ENCODE results near the gene FAM180A. TPM values are rescaled to one million over a fixed set of nuclear protein-coding genes. Genes with fewer than 3 reads are reported as not detected.

Gene FAM180A
- polyA plus RNA-seq, 1 donor from 2014 or later = not detected

- TF ChIP-seq CTCF (IDR thresholded peaks at IDR 0.05; ENCODE audit: poor library complexity, severe bottlenecking) = no peak
- no peak for TF ChIP-seq RAD21 (conservative IDR thresholded peaks at IDR 0.05)
- TF ChIP-seq EZH2 (IDR thresholded peaks at IDR 0.05; ENCODE audit: borderline replicate concordance, insufficient read depth, low read length, poor library complexity, severe bottlenecking) = no peak
- TF ChIP-seq TAF1 (IDR thresholded peaks at IDR 0.05; ENCODE audit: low read depth) = no peak
- TF ChIP-seq POLR2AphosphoS5 (IDR thresholded peaks at IDR 0.05) = no peak
- TF ChIP-seq EP300 (conservative IDR thresholded peaks at IDR 0.05; ENCODE audit: poor library complexity, severe bottlenecking) = no peak
- TF ChIP-seq, protein P1, sequence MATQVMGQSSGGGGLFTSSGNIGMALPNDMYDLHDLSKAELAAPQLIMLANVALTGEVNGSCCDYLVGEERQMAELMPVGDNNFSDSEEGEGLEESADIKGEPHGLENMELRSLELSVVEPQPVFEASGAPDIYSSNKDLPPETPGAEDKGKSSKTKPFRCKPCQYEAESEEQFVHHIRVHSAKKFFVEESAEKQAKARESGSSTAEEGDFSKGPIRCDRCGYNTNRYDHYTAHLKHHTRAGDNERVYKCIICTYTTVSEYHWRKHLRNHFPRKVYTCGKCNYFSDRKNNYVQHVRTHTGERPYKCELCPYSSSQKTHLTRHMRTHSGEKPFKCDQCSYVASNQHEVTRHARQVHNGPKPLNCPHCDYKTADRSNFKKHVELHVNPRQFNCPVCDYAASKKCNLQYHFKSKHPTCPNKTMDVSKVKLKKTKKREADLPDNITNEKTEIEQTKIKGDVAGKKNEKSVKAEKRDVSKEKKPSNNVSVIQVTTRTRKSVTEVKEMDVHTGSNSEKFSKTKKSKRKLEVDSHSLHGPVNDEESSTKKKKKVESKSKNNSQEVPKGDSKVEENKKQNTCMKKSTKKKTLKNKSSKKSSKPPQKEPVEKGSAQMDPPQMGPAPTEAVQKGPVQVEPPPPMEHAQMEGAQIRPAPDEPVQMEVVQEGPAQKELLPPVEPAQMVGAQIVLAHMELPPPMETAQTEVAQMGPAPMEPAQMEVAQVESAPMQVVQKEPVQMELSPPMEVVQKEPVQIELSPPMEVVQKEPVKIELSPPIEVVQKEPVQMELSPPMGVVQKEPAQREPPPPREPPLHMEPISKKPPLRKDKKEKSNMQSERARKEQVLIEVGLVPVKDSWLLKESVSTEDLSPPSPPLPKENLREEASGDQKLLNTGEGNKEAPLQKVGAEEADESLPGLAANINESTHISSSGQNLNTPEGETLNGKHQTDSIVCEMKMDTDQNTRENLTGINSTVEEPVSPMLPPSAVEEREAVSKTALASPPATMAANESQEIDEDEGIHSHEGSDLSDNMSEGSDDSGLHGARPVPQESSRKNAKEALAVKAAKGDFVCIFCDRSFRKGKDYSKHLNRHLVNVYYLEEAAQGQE (IDR thresholded peaks at IDR 0.05; ENCODE audit: borderline replicate concordance) = no peak
- no peak for TF ChIP-seq SMC3 (conservative IDR thresholded peaks at IDR 0.05; ENCODE audit: poor library complexity)
- no peak for TF ChIP-seq MXI1 (conservative IDR thresholded peaks at IDR 0.05; ENCODE audit: poor library complexity, severe bottlenecking)
- no peaks in the 10 kb centered on the region for H3K9me3 ChIP-seq (ENCODE audit: low read length)
- H3K9ac ChIP-seq (ENCODE audit: low read length) = no peak overlapping the region
- H3K27ac ChIP-seq (ENCODE audit: low read length) = no peak overlapping the region
- H3K36me3 ChIP-seq (ENCODE audit: insufficient read depth, low read length) = no peaks in the 10 kb centered on the region
- H3K9me2 ChIP-seq (ENCODE audit: insufficient read depth, low read length) = no peaks in the 10 kb centered on the region
- no peak overlapping the region for H2AFZ ChIP-seq (ENCODE audit: low read depth, low read length)
- no peaks in the 10 kb centered on the region for H3K79me2 ChIP-seq (replicated peaks; ENCODE audit: insufficient read depth, low read length)
- H3K27me3 ChIP-seq (ENCODE audit: insufficient read depth, low read depth, low read length) = no peaks in the 10 kb centered on the region
- no peak overlapping the region for H3K4me3 ChIP-seq (ENCODE audit: low read length)
- no peak overlapping the region for H3K4me2 ChIP-seq (ENCODE audit: low read length)
- no peaks in the 10 kb centered on the region for H3F3A ChIP-seq (ENCODE audit: insufficient read depth, low read length, poor library complexity, severe bottlenecking)
- H4K20me1 ChIP-seq (ENCODE audit: insufficient read depth) = no peaks in the 10 kb centered on the region
Observed at GRCh38 chr7:135729230-135729629, 19.4 kb downstream of the FAM180A start.

DNA sequence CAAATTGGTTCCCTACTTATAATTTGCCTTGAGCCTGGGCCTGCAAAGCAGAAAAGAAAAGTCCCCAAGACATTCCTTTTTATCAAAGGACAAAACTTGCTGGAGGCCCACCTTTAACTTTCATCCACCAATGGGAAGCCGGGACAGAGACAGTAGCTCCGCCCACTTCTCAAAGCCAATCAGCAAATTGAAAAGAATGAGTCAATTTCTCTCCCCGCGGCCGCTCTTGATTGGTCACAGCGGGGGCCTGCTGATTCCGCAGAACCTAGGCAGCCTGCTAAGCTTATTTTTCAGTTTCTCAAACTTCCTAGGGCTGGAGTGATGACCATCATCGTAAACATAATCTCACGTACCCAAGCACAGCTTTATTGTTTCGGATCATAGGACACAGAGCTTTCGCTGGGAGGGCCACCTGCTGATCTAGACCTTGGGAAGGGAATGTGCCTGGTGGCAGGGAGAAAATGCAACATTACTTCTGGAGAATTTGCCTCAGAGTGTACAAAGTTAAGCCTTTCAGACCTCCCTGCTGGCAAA is 20.4 kb downstream of the FAM180A start, which contains the start of gene SLC13A4:
Gene SLC13A4, minus strand, starts transcription at position 51 of the 534 bp plus-strand sequence. CDS start 690 bp downstream, outside the sequence.
- Histone ChIP-seq H4K20me1 (ENCODE audit: insufficient read depth) (no peaks in the 10 kb centered on the region), H3K27me3 (ENCODE audit: insufficient read depth, low read depth, low read length) (no peaks in the 10 kb centered on the region), H3F3A (ENCODE audit: insufficient read depth, low read length, poor library complexity, severe bottlenecking) (no peaks in the 10 kb centered on the region), H3K9ac (ENCODE audit: low read length) (no peak within 1 kb of the TSS), H3K9me2 (ENCODE audit: insufficient read depth, low read length) (no peaks in the 10 kb centered on the region), H2AFZ (ENCODE audit: low read depth, low read length) (no peak within 1 kb of the TSS), H3K36me3 (ENCODE audit: insufficient read depth, low read length) (no peaks in the 10 kb centered on the region), H3K27ac (ENCODE audit: low read length) (no peak within 1 kb of the TSS), H3K9me3 (ENCODE audit: low read length) (no peaks in the 10 kb centered on the region), H3K79me2 (replicated peaks; ENCODE audit: insufficient read depth, low read length) (no peaks in the 10 kb centered on the region), H3K4me3 (ENCODE audit: low read length) (no peak within 1 kb of the TSS), H3K4me2 (ENCODE audit: low read length) (no peak within 1 kb of the TSS)
- no peak for TF ChIP-seq RAD21 (conservative IDR thresholded peaks at IDR 0.05)
- TF ChIP-seq POLR2AphosphoS5 (IDR thresholded peaks at IDR 0.05) = no peak
